Hematopoietic multipotent progenitor cell treated with erythropoietin and hydrocortisone succinate and interleukin-3 and kit ligand, for 17 days (in vitro differentiated cells): Measurements from ENCODE around the gene STRADB.
"Not testable (repeated sequence)": the region's sequence is repeated elsewhere in the genome, so short reads cannot be mapped to it uniquely, and the experiment has no call there.

Experiments used
- DNase-seq: peaks from one replicate; pipeline ENCODE4 v3.0.0-alpha.2; 2015; ENCODE audit warnings: low spot score

The STRADB gene

GRCh38 chr2:201467666-201468065, 16.1 kb downstream of the STRADB start:
- DNase-seq, result no peak

- DNase-seq, result peak; percentile 47
Measured at GRCh38 chr2:201470821-201471731, 19.5 kb downstream of the STRADB start.

DNA sequence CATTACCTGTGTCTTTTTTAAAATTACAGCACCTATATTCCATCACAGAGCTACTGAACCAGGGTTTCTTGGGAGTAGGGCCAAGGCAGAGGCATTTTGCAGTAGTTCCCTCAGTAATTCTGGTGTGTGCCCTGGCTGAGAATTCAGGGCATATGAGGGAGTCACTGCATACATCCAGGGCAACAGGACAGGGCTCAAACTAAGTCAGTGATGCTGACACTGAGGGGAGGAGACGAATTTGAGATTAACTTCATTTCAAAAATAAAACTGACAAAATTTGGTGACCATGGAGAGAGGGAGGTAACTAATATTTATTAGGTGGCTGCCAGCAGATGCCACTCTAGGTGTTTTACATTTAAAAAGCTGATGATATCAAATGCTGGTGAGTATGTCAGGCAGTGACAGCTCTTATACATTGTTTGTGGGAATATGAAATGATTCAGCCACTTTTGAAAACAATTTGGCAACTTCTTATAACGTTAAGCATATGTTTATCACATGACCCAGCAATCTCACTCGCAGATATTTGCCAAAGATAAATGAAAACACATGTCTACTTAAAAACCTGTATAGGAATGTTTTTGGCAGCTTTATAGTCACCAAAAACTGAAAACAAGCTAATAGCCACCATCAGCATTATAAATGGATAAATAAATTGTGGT, 20.3 kb downstream of the STRADB start:
- peak; percentile 60 for DNase-seq

GRCh38 chr2:201472411-201472810, 20.9 kb downstream of the STRADB start:
- no peak for DNase-seq

DNA sequence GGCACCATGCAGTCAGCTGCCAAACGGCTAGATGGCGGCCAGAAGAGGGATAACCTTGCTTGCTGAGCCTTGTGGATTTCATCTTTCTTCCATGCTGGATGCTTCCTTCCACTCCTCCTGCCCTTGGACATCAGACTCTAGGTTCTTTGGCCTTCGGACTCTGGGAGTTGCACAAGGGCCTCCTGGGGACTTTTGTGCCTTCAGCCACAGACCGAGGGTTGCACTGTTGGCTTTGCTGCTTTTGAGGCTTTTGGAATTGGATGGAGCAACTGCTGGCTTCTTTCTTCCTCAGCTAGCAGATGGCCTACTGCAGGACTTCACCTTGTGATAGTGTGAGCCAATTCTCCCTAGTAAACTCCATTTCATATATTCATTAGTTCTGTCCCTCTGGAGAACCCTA, 31.0 kb downstream of the STRADB start:
- no peak for DNase-seq

GRCh38 chr2:201483342-201483741, 31.8 kb downstream of the STRADB start:
- DNase-seq, result no peak

GRCh38 chr2:201483758-201484157, 32.2 kb downstream of the STRADB start:
- not testable (repeated sequence) for DNase-seq

DNA sequence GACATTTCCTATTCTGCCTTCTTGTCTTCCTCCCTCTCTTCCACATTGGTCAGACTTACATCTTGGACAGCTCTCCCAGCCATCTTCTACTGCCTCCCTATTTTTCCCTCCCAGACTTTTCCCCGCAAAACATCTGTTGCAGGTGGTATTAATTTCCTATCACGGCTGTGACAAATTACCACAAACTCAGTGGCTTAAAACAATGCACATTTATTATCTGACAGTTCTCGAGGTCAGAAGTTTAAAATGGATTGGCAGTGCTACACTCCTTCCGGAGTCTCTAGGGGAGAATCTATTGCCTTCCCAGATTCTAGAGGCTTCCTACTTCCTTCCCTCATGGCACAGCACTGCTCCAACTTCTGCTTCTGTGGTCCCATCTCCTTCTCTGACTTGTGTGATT, 33.3 kb downstream of the STRADB start:
- no peak for DNase-seq

- no peak for DNase-seq
Measured at GRCh38 chr2:201490291-201490690, 38.8 kb downstream of the STRADB start.

DNA sequence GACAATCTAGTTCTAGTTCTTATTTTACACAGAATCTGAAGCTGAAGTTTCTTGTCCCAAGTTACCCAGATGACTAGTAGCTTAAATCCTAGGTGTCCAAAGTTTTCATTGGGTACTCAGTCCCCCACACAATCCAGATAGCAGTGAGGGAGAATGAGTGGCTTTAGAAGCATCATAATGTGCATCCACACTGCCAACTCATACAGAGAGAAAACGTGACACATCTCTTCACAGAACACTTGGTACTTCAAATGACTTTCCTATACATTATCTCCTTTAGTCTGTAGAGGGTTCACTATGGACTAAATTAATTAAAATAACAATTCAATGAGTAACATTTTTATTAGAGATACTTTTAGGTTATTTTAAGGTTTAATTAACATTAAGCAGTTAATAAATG, 45.2 kb downstream of the STRADB start:
- no peak for DNase-seq

GRCh38 chr2:201500534-201500933, 49.0 kb downstream of the STRADB start:
- DNase-seq, result no peak

GRCh38 chr2:201502713-201503112, 51.2 kb downstream of the STRADB start:
- DNase-seq, result no peak

DNA sequence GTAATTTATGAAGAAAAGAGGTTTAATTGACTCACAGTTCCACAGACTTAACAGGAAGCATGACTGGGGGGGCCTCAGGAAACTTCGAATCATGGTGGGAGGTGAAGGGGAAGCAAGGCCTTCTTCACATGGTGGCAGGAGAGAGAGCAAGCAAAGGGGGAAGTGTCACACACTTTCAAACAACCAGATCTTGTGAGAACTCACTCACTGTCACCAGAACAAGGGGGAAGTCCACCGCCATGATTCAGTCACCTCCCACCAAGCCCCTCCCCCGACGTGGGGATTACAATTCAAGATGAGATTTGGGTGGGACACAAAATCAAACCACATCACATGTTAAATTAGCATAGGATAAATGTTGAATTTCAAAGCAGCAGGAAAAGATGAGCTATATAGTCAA, 56.2 kb downstream of the STRADB start:
- DNase-seq, result no peak

- DNase-seq, result no peak
Measured at GRCh38 chr2:201513271-201513670, 61.7 kb downstream of the STRADB start.

DNA sequence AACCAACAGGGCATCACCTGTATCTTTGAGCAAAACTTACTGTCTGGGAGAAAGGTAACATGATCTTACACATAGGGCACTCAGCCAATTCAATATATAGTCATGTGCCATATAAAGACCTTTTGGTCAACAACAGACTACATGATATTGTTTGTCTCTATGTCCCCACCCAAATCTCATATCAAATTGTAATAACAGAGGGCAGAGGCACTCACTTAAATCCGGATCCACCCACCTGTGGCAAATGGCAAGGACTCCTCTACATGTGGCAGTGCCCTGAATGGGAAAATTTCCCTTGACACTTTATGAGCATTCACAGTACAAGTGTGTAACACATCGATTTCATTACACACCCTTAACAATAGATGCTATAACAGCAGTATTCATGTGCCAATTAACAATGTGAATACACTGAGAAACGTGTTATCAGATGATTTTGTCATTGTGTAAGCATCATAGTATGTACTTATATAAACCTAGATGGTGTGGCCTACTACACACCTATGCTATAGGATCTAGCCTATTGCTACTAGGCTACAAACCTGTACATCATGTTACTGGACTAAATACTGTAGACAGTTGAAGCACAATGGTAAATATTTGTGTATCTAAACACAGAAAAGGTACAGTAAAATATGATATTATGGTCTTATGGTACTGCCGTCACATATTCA, 64.2 kb downstream of the STRADB start:
- DNase-seq, result no peak

DNA sequence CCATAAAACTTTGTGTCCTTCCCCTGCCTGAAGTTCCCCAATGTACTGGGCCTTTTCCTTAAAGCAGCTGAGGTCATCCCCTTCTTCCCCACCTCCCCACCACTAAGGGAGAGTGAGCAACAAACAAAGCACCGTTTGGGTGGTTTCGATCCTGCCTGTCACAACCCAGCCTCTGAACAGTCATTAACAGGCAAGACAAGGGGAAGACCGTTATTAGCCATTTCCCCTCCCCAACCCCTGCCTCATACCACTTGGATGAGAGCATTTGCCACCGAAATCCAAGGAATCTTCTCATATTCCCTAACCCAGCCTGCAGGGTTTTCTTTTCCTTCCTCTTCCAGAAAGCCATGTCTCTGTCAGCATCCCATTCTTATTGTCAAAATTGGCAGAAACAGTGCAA, 65.6 kb downstream of the STRADB start:
- no peak for DNase-seq

GRCh38 chr2:201520201-201520600, 68.7 kb downstream of the STRADB start:
- DNase-seq, result no peak

- no peak for DNase-seq
Measured at GRCh38 chr2:201522965-201523364, 71.4 kb downstream of the STRADB start.

- no peak for DNase-seq
Measured at GRCh38 chr2:201523506-201523905, 72.0 kb downstream of the STRADB start.
